ENCODE results near the gene FSTL5. TPM values are rescaled to one million over a fixed set of nuclear protein-coding genes. Genes with fewer than 3 reads are reported as not detected.

FSTL5 gene
- total RNA-seq, 1 donor from 2014 or later, result not detected

- DNase-seq (ENCODE audit: low spot score), result no peak
These were observed 697.5 kb downstream of the FSTL5 start for GRCh38 chr4:161466316-161466715.

GRCh38 chr4:161463436-161463835 is 700.4 kb downstream of the FSTL5 start:
- no peak for DNase-seq (ENCODE audit: low spot score)

DNA sequence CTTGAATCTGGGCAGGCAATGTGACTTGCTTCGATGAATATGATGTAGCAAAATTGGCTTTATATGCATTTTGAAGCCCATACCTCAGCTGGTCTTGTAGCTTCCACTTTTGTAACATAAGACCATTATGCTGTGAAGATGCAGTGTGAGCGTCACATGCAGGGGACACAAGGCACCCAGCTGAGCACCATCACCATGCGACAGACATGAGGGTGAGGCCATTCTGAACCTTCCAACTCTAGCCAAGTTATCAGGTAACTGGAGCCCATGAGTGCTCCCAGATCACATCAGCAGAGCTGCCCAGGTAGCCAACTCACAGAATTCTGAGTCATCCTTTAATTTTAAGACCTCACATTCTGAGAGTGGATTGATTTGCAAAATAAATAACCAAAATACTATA is 705.9 kb downstream of the FSTL5 start:
- DNase-seq (ENCODE audit: low spot score), result no peak

DNA sequence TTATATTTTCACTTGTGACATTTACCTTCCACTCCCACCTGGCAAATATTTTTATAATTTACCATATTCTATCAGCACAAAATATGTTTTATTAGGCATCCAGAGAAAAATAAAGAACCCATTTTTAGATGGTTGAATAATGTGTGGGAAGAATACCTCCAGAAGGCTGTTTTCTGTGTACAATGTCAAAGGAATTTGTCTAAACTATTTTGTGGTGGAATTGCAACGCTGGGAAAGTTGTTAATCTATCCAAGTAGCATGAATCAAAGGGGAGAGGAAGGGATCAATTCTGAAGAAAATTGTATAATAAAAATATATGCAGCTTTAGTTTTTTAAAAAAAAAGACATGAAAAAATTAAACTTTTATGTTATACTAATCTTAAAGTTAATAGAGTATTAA is 706.5 kb downstream of the FSTL5 start:
- DNase-seq (ENCODE audit: low spot score), result no peak

DNA sequence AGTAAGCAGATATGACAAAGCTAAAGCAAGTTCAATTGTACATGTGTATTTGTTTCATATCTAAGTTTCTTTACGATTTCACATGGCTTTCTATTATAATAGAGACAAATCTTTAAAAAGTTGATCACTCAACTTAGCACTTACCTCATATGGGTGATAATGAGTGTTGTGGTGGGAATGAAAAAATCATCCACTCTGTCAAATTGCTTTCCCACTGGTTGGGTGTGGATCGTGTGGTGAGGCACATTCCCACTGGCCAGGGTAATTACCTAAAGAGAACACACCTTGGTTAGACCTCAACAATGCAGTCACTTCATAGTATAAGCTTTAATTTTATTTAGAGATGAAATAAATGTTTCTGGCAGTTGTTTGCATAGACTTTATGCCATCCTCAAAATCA is 708.9 kb downstream of the FSTL5 start:
- DNase-seq (ENCODE audit: low spot score), result no peak

GRCh38 chr4:161448550-161449180 is 715.1 kb downstream of the FSTL5 start:
- no peak for DNase-seq (ENCODE audit: low spot score)

DNA sequence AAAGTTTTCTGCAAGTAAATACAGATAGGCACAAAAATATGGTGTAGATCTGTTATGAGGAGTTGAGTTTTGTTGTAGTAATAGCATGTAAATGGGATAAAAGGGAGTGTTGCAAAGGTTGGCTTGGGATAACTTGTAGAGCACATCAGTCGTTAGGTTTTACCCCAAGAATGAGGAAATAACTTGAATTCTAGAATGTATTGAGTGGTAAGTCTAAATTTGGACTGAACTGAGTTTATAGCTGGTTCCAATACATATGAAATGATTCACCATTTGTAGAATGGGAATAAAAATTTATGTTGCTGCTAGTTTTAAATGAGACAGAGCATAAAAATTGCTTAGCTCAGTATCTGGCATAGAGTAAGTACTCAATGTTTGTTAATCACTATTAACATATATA is 719.2 kb downstream of the FSTL5 start:
- no peak for DNase-seq (ENCODE audit: low spot score)

GRCh38 chr4:161442921-161443320 is 720.9 kb downstream of the FSTL5 start:
- DNase-seq (ENCODE audit: low spot score), result no peak

DNA sequence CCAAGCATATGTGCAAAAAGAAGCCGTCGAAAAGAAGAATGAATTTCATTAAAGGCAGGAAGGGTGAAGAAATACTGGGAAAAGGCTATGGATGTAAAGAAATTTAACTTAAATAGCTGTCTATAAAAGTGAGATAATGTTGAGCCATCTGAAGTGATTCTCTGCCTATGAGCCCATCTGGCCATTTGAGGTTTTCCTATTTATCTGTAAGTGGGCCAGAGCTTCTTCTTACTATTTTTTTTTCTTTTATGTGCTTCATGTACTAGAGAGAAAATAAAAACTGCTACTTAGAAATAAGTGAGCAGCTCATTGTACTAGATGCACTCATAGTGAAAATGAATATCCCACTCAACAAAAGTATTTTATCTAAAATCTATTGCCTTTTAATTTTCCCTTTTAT is 725.7 kb downstream of the FSTL5 start:
- no peak for DNase-seq (ENCODE audit: low spot score)

DNA sequence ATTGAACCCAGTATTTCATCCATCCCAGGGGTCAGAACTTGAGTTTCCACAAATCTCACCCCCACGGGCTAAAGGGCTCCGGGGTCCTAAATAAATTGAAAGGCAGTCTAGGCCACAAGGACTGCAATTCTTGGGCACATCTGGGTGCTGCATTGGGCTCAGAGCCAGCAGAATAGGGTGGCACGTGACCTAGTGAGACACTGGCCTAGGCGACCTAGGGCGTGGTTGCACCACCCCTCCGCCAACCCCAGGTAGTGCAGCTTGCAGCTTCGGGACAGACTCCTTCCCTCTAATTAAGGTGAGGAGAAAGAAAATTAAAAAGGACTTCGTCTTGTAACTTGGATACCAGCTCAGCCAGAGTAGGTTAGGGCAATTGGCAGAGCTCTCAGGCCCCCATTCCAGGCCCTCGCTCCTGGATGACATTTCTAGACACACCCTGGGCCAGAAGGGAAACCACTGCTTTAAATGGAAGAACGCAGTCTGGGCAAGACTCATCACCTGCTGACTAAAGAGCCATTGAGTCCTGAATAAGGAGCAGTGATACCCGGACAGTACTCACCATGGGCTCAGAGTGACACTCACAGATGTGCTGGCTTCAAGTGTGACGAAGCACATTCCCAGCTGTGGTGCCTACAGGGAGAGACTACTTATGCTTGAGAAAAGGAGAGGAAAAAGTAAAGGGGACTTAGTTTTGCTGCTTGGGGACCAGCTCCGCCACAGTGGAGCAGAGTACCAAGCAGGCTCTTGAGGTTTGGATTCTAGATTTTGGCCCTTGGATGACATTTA is 735.4 kb downstream of the FSTL5 start:
- no peak for DNase-seq (ENCODE audit: low spot score)

GRCh38 chr4:161419822-161420221 is 744.0 kb downstream of the FSTL5 start:
- DNase-seq (ENCODE audit: low spot score), result no peak

DNA sequence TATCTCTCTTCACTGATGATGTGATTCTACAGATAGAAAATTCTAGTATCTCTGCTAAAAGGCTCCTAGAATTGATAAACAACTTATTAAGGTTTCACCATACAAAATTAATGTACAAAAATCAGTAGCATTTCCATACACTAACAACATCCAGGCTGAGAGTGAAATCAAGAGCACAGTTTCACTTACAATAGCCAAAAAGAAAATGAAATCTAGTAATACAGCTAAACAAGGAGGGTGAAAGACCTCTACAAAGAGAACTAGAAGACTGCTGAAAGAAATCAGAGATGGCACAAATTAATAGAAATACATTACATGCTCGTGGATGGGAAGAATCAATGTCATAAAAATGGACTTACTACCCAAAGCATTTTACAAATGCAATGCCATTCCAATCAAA is 751.9 kb downstream of the FSTL5 start:
- no peak for DNase-seq (ENCODE audit: low spot score)

DNA sequence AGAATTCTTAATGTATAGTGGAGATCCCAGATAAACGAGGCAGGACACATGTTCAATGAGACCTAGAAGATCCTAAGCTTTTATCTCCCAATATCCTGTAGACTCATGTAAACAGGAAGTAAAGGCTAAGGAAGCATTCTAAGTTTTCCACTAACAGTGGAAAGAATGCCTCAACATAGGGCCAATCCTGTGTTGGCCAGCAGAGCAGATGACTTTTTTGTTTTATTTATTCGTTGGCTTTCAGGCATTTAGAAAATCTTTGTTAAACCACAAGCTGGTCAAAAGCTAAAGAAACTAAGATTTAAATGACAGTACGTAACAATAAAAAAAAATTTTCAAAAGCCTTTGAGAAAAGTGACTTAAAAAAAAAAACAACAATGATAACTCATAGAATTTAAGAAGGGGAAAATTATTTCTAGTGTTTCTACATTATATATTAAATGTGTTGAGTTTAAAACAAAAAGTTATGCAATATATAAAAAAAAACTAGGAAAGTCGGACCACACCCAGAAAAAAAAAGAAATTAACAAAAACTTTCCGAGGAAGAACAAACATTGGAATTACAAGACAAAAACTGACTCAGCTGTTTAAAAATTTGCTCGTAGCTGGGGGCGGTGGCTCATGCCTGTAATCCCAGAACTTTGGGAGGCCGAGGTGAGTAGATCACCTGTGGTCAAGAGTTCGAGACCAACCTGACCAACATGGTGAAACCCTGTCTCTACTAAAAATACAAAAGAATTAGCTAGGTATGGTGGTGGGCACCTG is 759.3 kb downstream of the FSTL5 start:
- DNase-seq (ENCODE audit: low spot score), result no peak

GRCh38 chr4:161403781-161404180 is 760.0 kb downstream of the FSTL5 start:
- no peak for DNase-seq (ENCODE audit: low spot score)

GRCh38 chr4:161393602-161394001 is 770.2 kb downstream of the FSTL5 start:
- DNase-seq (ENCODE audit: low spot score), result no peak

GRCh38 chr4:161382655-161383054 is 781.1 kb downstream of the FSTL5 start:
- DNase-seq (ENCODE audit: low spot score), result no peak

GRCh38 chr4:161376275-161376674 is 787.5 kb downstream of the FSTL5 start:
- no peak for DNase-seq (ENCODE audit: low spot score)

DNA sequence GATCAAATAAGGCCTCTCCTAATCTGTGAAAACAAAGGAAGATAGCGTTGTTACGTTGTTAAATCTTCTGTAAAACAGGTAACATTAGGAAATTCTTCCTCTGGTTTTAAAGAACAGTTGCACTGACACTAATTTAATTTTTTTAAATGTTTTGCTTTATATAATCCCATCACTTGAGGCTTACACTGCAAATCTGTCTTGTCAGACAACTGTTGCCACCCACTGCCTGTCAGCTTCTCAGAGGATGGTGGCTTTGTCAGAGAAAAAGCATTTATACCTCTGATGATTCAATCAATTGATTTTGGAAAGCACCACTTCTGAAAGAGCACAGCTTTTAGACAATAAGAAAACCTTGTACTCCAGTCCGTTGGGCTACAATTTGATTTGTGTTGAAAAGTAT is 799.1 kb downstream of the FSTL5 start:
- no peak for DNase-seq (ENCODE audit: low spot score)

GRCh38 chr4:161360982-161361381 is 802.8 kb downstream of the FSTL5 start:
- no peak for DNase-seq (ENCODE audit: low spot score)

GRCh38 chr4:161359491-161359890 is 804.3 kb downstream of the FSTL5 start:
- DNase-seq (ENCODE audit: low spot score), result no peak

DNA sequence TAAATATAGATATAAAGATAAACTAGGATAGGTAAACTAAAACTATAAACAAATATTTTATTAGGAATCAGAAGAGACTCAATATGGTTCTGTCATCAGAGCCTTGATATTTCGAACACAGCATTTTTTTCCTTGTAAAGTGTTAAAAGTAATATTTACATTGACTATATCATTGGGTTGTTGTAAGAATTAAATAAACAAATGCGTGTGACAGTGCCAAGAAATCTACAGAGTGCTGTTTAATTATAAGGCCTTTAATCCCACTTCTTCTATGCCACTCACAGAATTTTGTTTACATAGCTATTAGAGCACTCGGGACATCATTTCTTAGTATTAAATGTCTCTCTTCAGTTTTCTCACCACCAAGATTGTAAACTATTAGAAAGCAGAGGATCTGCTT is 807.4 kb downstream of the FSTL5 start:
- DNase-seq (ENCODE audit: low spot score), result no peak

GRCh38 chr4:161350946-161351345 is 812.9 kb downstream of the FSTL5 start:
- DNase-seq (ENCODE audit: low spot score), result no peak

Measured in mesenteric fat pad (tissue), 1 donor.